CD14-positive monocyte (primary cell): ENCODE results near the gene ZBTB32. TPM values are rescaled to one million over a fixed set of nuclear protein-coding genes. Genes with fewer than 3 reads are reported as not detected.
A peak's percentile ranks its signal among the peaks of the same experiment; 100 is the strongest.

Source experiments
- DNase-seq, 3 donors: peaks; one replicate each; pipeline ENCODE4 v3.0.0-alpha.2; 2011 to 2022
- H2AFZ ChIP-seq: 2 replicates; pipeline ENCODE4 v1.6.0; 2012; ENCODE audit warnings: mild to moderate bottlenecking, low read depth, low read length, inconsistent platforms; ENCODE audit not compliant: insufficient read depth, poor library complexity, severe bottlenecking
- H3K27ac ChIP-seq, 2 donors: 1 replicate in 1 of 2; 2 replicates in 1 of 2; pipeline ENCODE4 v1.5.1; 2012 to 2013; ENCODE audit warnings: low read length in 2 of 2, control low read depth in 1 of 2, inconsistent platforms in 1 of 2, low read depth in 1 of 2, mild to moderate bottlenecking in 1 of 2
- H3K27me3 ChIP-seq, 2 donors: one replicate each; pipeline versions ENCODE4 v1.6.0 to v1.6.1; 2011 to 2013; ENCODE audit warnings: low read length in 2 of 2; ENCODE audit not compliant: control insufficient read depth in 2 of 2, insufficient read depth in 2 of 2
- H3K36me3 ChIP-seq, 2 donors: replicated peaks in 1 of 2; 1 replicate in 1 of 2; 2 replicates in 1 of 2; pipeline versions ENCODE4 v1.5.1 to v1.6.1; 2012 to 2013; ENCODE audit warnings: low read length in 2 of 2, control low read depth in 1 of 2, inconsistent platforms in 1 of 2, mild to moderate bottlenecking in 1 of 2; ENCODE audit not compliant: insufficient read depth in 2 of 2, control insufficient read depth in 1 of 2
- H3K4me1 ChIP-seq, 2 donors: 1 replicate in 1 of 2; 2 replicates in 1 of 2; pipeline versions ENCODE4 v1.5.1 to v1.6.1; 2012 to 2013; ENCODE audit warnings: low read length in 2 of 2, control low read depth in 1 of 2, inconsistent platforms in 1 of 2, mild to moderate bottlenecking in 1 of 2, moderate library complexity in 1 of 2; ENCODE audit not compliant: insufficient read depth in 2 of 2, control insufficient read depth in 1 of 2
- H3K4me2 ChIP-seq: replicated peaks from 2 replicates; pipeline ENCODE3; 2012; ENCODE audit warnings: low read length, moderate library complexity, mild to moderate bottlenecking; ENCODE audit not compliant: poor library complexity, severe bottlenecking; ENCODE audit errors: extremely low read depth
- H3K4me3 ChIP-seq, 3 experiments: fragments of 200-600 bp in 1 of 3; sonication (generic) in 1 of 3; replicated peaks in 1 of 3; 1 replicate in 2 of 3; 2 replicates in 1 of 3; pipeline ENCODE4 v1.5.1; 2011 to 2013; ENCODE audit warnings: low read length in 3 of 3, mild to moderate bottlenecking in 3 of 3, control low read depth in 2 of 3, low read depth in 2 of 3, inconsistent platforms in 1 of 3, moderate library complexity in 1 of 3
- H3K79me2 ChIP-seq: 2 replicates; pipeline ENCODE4 v1.6.0; 2012; ENCODE audit warnings: mild to moderate bottlenecking, control low read depth, inconsistent platforms, low read length, moderate library complexity; ENCODE audit not compliant: insufficient read depth
- H3K9ac ChIP-seq: 2 replicates; pipeline ENCODE4 v1.6.0; 2017; ENCODE audit warnings: low read length, mild to moderate bottlenecking; ENCODE audit not compliant: insufficient read depth, poor library complexity, severe bottlenecking
- H3K9me3 ChIP-seq, 2 donors: replicated peaks in 1 of 2; 1 replicate in 1 of 2; 2 replicates in 1 of 2; pipeline versions ENCODE4 v1.5.1 to v1.6.1; 2012 to 2013; ENCODE audit warnings: low read length in 2 of 2, control low read depth in 1 of 2; ENCODE audit not compliant: control insufficient read depth in 1 of 2, insufficient read depth in 1 of 2
- H4K20me1 ChIP-seq: 2 replicates; pipeline ENCODE4 v1.6.0; 2012; ENCODE audit warnings: mild to moderate bottlenecking, low read length, control low read depth, moderate library complexity; ENCODE audit not compliant: insufficient read depth
- H3K27ac Mint-ChIP-seq, 7 donors: one replicate each; pipeline ENCODE4 v1.8.0; 2020; ENCODE audit warnings: mild to moderate bottlenecking in 7 of 7, mixed read lengths in 7 of 7, moderate library complexity in 6 of 7, inconsistent platforms in 2 of 7
- H3K27me3 Mint-ChIP-seq, 3 donors: one replicate each; pipeline ENCODE4 v1.8.0; 2021 to 2022; ENCODE audit warnings: low read depth in 3 of 3, mild to moderate bottlenecking in 3 of 3, mixed read lengths in 3 of 3, moderate library complexity in 3 of 3, inconsistent platforms in 1 of 3
- H3K36me3 Mint-ChIP-seq, 2 donors: one replicate each; pipeline ENCODE4 v1.8.0; 2020; ENCODE audit warnings: mixed read lengths in 2 of 2, inconsistent platforms in 1 of 2, mild to moderate bottlenecking in 1 of 2
- H3K4me1 Mint-ChIP-seq: one replicate; pipeline ENCODE4 v1.8.0; 2020; ENCODE audit warnings: mild to moderate bottlenecking, mixed read lengths
- H3K4me3 Mint-ChIP-seq, 2 donors: one replicate each; pipeline ENCODE4 v1.8.0; 2020; ENCODE audit warnings: mild to moderate bottlenecking in 2 of 2, mixed read lengths in 2 of 2, moderate library complexity in 1 of 2
- H3K9me3 Mint-ChIP-seq, 7 donors: one replicate each; pipeline ENCODE4 v1.8.0; 2020 to 2022; ENCODE audit warnings: mixed read lengths in 7 of 7, mild to moderate bottlenecking in 6 of 7, moderate library complexity in 6 of 7, inconsistent platforms in 2 of 7
- CTCF ChIP-seq: fragments of 200-600 bp; IDR thresholded peaks from one replicate; pipeline ENCODE4 v1.8.0; 2022; ENCODE audit warnings: antibody characterized with exemption, mild to moderate bottlenecking
- WGBS: methylation state at CpG from one replicate; pipeline ENCODE4 v1.1.5; 2013; ENCODE audit warnings: missing lambda C conversion rate; ENCODE audit not compliant: insufficient coverage; 5-methylcytosine and 5-hydroxymethylcytosine counted together
- intact Hi-C, 2 donors: fragments of 100-400 bp; cut with micrococcal nuclease; formaldehyde crosslinking; loops; one replicate each; pipeline versions ENCODE4 v1.15.0 to v1.15.1; 2023
- polyA plus RNA-seq, 3 donors: library from polyadenylated mRNA; depleted of rRNA in 1 of 3; unstranded in 2 of 3; stranded (reverse) in 1 of 3; fragments of 300-500 nt in 2 of 3; fragments of >200 nt in 1 of 3; fragmentation: Illumina TruSeq in 2 of 3; gene quantifications; 1 replicate in 2 of 3; 2 replicates in 1 of 3; pipeline ENCODE4 v1.2.3, GENCODE V29; 2012 to 2021

Gene ZBTB32
- polyA plus RNA-seq, 3 donors: 0.05 TPM; not detected in 2

DNA sequence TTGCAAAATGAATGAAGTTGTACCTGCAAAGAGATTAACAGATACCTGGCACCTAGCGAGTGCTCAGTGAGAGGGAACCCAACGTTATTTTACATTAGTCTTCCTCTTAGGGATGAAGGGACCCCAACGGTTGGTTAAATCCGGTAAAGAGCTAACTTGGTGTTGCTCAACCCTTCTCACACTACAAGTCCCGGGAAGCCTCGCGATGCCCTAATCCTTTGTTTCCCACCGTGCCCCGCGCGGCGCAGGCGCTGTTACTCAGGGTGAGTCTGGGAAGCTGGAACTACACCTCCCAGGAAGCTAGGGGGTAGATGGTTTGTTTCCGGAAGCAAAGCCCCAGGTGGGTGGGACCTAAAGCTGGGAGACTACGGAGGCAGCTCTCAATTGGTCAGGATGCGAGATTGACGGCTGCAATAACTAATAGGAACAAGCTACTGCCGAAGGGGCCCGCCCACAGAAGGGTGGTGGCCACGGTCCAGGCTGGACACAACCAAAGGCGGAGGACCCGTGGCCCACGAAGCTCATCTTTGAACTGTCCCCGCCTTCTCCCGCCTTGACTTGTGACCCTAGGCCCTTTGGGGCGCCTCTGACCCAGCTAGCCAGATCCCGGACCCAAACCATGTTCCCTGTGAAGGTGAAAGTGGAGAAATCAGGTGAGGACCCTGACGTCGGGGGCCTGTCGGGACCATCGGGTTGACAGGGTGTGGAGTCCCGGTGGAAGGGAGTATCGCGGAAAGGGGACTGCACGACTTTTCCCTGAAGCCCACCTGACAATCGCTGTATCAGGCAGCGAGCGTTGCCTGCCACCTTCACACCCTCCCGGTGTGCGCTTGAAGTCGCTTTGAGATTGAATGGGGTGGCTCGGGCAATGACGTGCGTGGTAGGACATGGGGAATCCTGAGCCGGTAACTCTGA lies 44.0 kb downstream of the ZBTB32 start, which contains the start of gene LIN37:
LIN37 (plus strand) TSS at position 471 of the 915 bp plus-strand sequence; CDS start at position 620, 149 bp downstream.
- Histone ChIP-seq H3K4me3 (peak within 1 kb of the TSS; percentile 64 to 96 (median 87)), H3K27ac (peak within 1 kb of the TSS; percentile 11 to 71), H3K36me3 (peaks cover 13 to 16% of the 10 kb centered on the region in 2 donors), H4K20me1 (no peaks in the 10 kb centered on the region), H3K9me3 (no peaks in the 10 kb centered on the region), H3K4me2 (peak within 1 kb of the TSS; percentile 87), H3K9ac (peak within 1 kb of the TSS; percentile 68), H3K4me1 (peaks cover 37 to 50% of the 10 kb centered on the region in 2 donors), H2AFZ (peak within 1 kb of the TSS; percentile 78), H3K27me3 (no peaks in the 10 kb centered on the region), H3K79me2 (peaks cover 46% of the 10 kb centered on the region)
- H3K4me3 Mint-ChIP-seq: peak within 1 kb of the TSS; percentile 90 to 93
- H3K9me3 Mint-ChIP-seq: no peaks in the 10 kb centered on the region
- intact Hi-C loops: loop anchor here (1.0 to 10.0 kb wide), 9 partner anchors 10 to 1586 kb away; partner anchors contain the start of genes CAPNS1 (in 1 of the 2), COX6B1 (in 1 of the 2), ETV2 (in 1 of the 2) and HCST (in 1 of the 2)
- DNase-seq: peak; percentile 99 to 100 (median 99)
- no peak for TF ChIP-seq CTCF
- H3K27ac Mint-ChIP-seq: peak within 1 kb of the TSS; percentile 84 to 94 (median 91)
- peaks cover 22% of the 10 kb centered on the region in 2 donors for H3K36me3 Mint-ChIP-seq
- 0% methylated on average over 19 of the region's 45 CpGs for WGBS
- peaks cover 36% of the 10 kb centered on the region for H3K4me1 Mint-ChIP-seq
- H3K27me3 Mint-ChIP-seq: peaks cover 0 to 3% (median 0%) of the 10 kb centered on the region in 3 donors

DNA sequence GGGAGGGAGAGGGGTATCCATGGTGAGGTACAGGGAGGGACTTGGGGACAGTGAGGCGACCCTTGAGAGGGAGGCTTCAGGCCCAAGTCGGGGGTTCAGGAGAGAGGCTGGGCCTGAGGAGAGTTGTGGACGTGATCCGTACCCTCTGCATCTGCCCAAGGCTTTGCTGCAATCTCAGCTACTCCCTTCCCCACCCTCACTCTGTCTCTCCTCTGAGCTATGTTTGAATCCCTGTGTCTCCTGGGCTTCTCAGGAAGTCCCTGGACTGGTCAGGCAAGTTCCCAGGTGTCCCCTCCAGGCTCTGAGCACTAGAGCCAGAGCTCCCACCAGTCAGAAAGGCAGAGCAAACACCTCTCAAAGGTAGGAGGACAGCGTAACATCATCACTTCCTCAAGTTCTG lies 45.8 kb downstream of the ZBTB32 start:
- intact Hi-C loops: loop anchor here in 1 of 2 donors (10.0 kb wide), 1 partner anchor 365 kb away; the partner anchor contains the start of genes OVOL3, POLR2I and TBCB
- DNase-seq: no peak
- H3K4me1 ChIP-seq: peaks cover 26 to 40% of the 10 kb centered on the region in 2 donors
- no peaks in the 10 kb centered on the region for H3K9me3 ChIP-seq
- Mint-ChIP-seq H3K4me1 (peaks cover 30% of the 10 kb centered on the region), H3K27ac (no peak overlapping the region), H3K4me3 (no peak overlapping the region), H3K9me3 (peaks cover 0 to 2% (median 0%) of the 10 kb centered on the region in 7 donors), H3K27me3 (peaks cover 3 to 8% (median 5%) of the 10 kb centered on the region in 3 donors), H3K36me3 (peaks cover 35 to 40% of the 10 kb centered on the region in 2 donors)
- peaks cover 24 to 30% of the 10 kb centered on the region in 2 donors for H3K36me3 ChIP-seq
- H3K4me3 ChIP-seq: no peak overlapping the region
- 78% methylated on average over 3 of the region's 5 CpGs for WGBS
- no peak overlapping the region for H3K4me2 ChIP-seq
- H2AFZ ChIP-seq: no peak overlapping the region
- peaks cover 34% of the 10 kb centered on the region for H3K79me2 ChIP-seq
- no peak for TF ChIP-seq CTCF
- no peak overlapping the region for H3K9ac ChIP-seq
- no peak overlapping the region for H3K27ac ChIP-seq
- peaks cover 0 to 2% of the 10 kb centered on the region in 2 donors for H3K27me3 ChIP-seq
- no peaks in the 10 kb centered on the region for H4K20me1 ChIP-seq
